Neuronal stem cell (in vitro differentiated cells): ENCODE measurements around the gene GGTLC2. TPM values are rescaled to one million over a fixed set of nuclear protein-coding genes. Genes with fewer than 3 reads are reported as not detected.

Source experiments
- DNase-seq: peaks from one replicate; pipeline ENCODE4 v3.0.0-alpha.2; 2013; ENCODE audit warnings: low spot score
- H2AFZ ChIP-seq: one replicate; pipeline ENCODE4 v1.6.1; 2013; ENCODE audit warnings: mild to moderate bottlenecking, low read length, inconsistent platforms
- H2AK5ac ChIP-seq: 2 replicates; pipeline ENCODE4 v1.6.1; 2013; ENCODE audit warnings: low read depth, mild to moderate bottlenecking, inconsistent platforms, low read length, moderate library complexity, mixed read lengths
- H2BK120ac ChIP-seq: 2 replicates; pipeline ENCODE4 v1.6.1; 2013; ENCODE audit warnings: low read depth, mild to moderate bottlenecking, inconsistent platforms, low read length, moderate library complexity, mixed read lengths
- H2BK12ac ChIP-seq: one replicate; pipeline ENCODE4 v1.6.1; 2013; ENCODE audit warnings: low read length, inconsistent platforms
- H2BK15ac ChIP-seq: 2 replicates; pipeline ENCODE4 v1.6.1; 2013; ENCODE audit warnings: mild to moderate bottlenecking, low read length, inconsistent platforms, mixed read lengths
- H2BK5ac ChIP-seq: one replicate; pipeline ENCODE4 v1.6.1; 2013; ENCODE audit warnings: inconsistent platforms, mild to moderate bottlenecking, low read length, moderate library complexity
- H3K14ac ChIP-seq: one replicate; pipeline ENCODE4 v1.6.1; 2013; ENCODE audit warnings: low read length, inconsistent platforms
- H3K18ac ChIP-seq: 2 replicates; pipeline ENCODE4 v1.6.1; 2013; ENCODE audit warnings: low read length, inconsistent platforms
- H3K23ac ChIP-seq: 2 replicates; pipeline ENCODE4 v1.6.1; 2013; ENCODE audit warnings: low read depth, mild to moderate bottlenecking, mixed read lengths, low read length, inconsistent platforms; ENCODE audit not compliant: poor library complexity
- H3K27ac ChIP-seq: replicated peaks from 3 replicates; pipeline ENCODE4 v1.5.1; 2013; ENCODE audit warnings: low read length, inconsistent platforms
- H3K27me3 ChIP-seq, 3 experiments: 2 replicates each; pipeline ENCODE4 v1.6.1; 2013; ENCODE audit warnings: low read length in 3 of 3, mild to moderate bottlenecking in 2 of 3, inconsistent platforms in 1 of 3, low read depth in 1 of 3, mixed read lengths in 1 of 3, moderate library complexity in 1 of 3; ENCODE audit not compliant: control insufficient read depth in 3 of 3, insufficient read depth in 3 of 3
- H3K36me3 ChIP-seq, 2 donors: replicated peaks in 1 of 2; 2 replicates each; pipeline ENCODE4 v1.6.1; 2013; ENCODE audit warnings: low read length in 2 of 2; ENCODE audit not compliant: control insufficient read depth in 2 of 2, insufficient read depth in 2 of 2
- H3K4ac ChIP-seq: 2 replicates; pipeline ENCODE4 v1.6.1; 2013; ENCODE audit warnings: inconsistent platforms, mild to moderate bottlenecking, low read length, moderate library complexity
- H3K4me1 ChIP-seq, 2 donors: 1 replicate in 1 of 2; 2 replicates in 1 of 2; pipeline ENCODE4 v1.6.1; 2013; ENCODE audit warnings: low read length in 2 of 2, low read depth in 1 of 2; ENCODE audit not compliant: control insufficient read depth in 2 of 2, insufficient read depth in 1 of 2
- H3K4me2 ChIP-seq: one replicate; pipeline ENCODE4 v1.6.1; 2013; ENCODE audit warnings: mild to moderate bottlenecking, low read length, inconsistent platforms; ENCODE audit not compliant: insufficient read depth, poor library complexity, severe bottlenecking
- H3K4me3 ChIP-seq, 2 donors: 2 replicates each; pipeline ENCODE4 v1.5.1; 2013; ENCODE audit warnings: low read length in 2 of 2, mild to moderate bottlenecking in 2 of 2, inconsistent platforms in 1 of 2, moderate library complexity in 1 of 2
- H3K79me1 ChIP-seq: one replicate; pipeline ENCODE4 v1.6.1; 2013; ENCODE audit warnings: low read depth, mild to moderate bottlenecking, inconsistent platforms, low read length, moderate library complexity
- H3K9ac ChIP-seq: one replicate; pipeline ENCODE4 v1.6.1; 2013; ENCODE audit warnings: mild to moderate bottlenecking, low read depth, low read length, inconsistent platforms; ENCODE audit not compliant: poor library complexity
- H3K9me3 ChIP-seq, 2 donors: replicated peaks in 1 of 2; 2 replicates each; pipeline versions ENCODE3 to v1.6.1; 2013; ENCODE audit warnings: low read length in 2 of 2, mild to moderate bottlenecking in 2 of 2, inconsistent platforms in 1 of 2, low read depth in 1 of 2, mixed read lengths in 1 of 2, moderate library complexity in 1 of 2; ENCODE audit not compliant: control insufficient read depth in 2 of 2, insufficient read depth in 1 of 2
- H4K8ac ChIP-seq: one replicate; pipeline ENCODE4 v1.6.1; 2013; ENCODE audit warnings: low read depth, mild to moderate bottlenecking, inconsistent platforms, low read length, moderate library complexity
- H4K91ac ChIP-seq: one replicate; pipeline ENCODE4 v1.6.1; 2013; ENCODE audit warnings: low read length, low read depth, mild to moderate bottlenecking, inconsistent platforms; ENCODE audit not compliant: poor library complexity
- WGBS, 2 donors: extraction: QIAGEN DNeasy Blood & Tissue Kit; methylation state at CpG; one replicate each; pipeline ENCODE4 v1.1.7; 2013; ENCODE audit warnings: missing lambda C conversion rate in 2 of 2, mixed read lengths in 1 of 2; ENCODE audit not compliant: insufficient read length in 2 of 2, insufficient replicate concordance in 1 of 2; ENCODE audit errors: extremely low coverage in 2 of 2; 5-methylcytosine and 5-hydroxymethylcytosine counted together
- small RNA-seq: library from polyadenylated mRNA; stranded (forward); fragments of <200 nt; extraction: miRNeasy Mini kit (QIAGEN cat#:217004); gene quantifications from one replicate; pipeline ENCODE3, GENCODE V24; 2013; ENCODE audit not compliant: insufficient read depth

The GGTLC2 gene

GRCh38 chr22:22694106-22694505 is 49.7 kb downstream of the GGTLC2 start:
- Histone ChIP-seq H2BK12ac (no peak overlapping the region), H2AFZ (no peak overlapping the region), H3K4me3 (no peak overlapping the region), H3K79me1 (no peaks in the 10 kb centered on the region), H3K14ac (no peak overlapping the region), H4K8ac (no peak overlapping the region), H3K4me1 (no peaks in the 10 kb centered on the region), H3K9ac (no peak overlapping the region), H3K4me2 (no peak overlapping the region), H3K9me3 (no peaks in the 10 kb centered on the region), H2BK120ac (no peak overlapping the region), H2BK5ac (no peak overlapping the region), H3K27ac (no peak overlapping the region), H3K4ac (no peak overlapping the region), H2AK5ac (no peak overlapping the region), H3K23ac (no peak overlapping the region), H3K36me3 (no peaks in the 10 kb centered on the region), H3K27me3 (peaks cover 0 to 3% (median 0%) of the 10 kb centered on the region in 3 experiments), H2BK15ac (no peak overlapping the region), H4K91ac (no peak overlapping the region), H3K18ac (no peak overlapping the region)
- WGBS, 2 donors, result no CpG with 5 or more reads among the region's 1 CpG
- DNase-seq, result no peak

GRCh38 chr22:22696104-22696503 is 51.7 kb downstream of the GGTLC2 start:
- no peak overlapping the region for H2BK120ac ChIP-seq
- no peak overlapping the region for H3K27ac ChIP-seq
- H2BK15ac ChIP-seq, result no peak overlapping the region
- H2AFZ ChIP-seq, result no peak overlapping the region
- no peak overlapping the region for H3K4ac ChIP-seq
- DNase-seq, result no peak
- H3K4me3 ChIP-seq, result no peak overlapping the region
- H3K14ac ChIP-seq, result no peak overlapping the region
- no peaks in the 10 kb centered on the region for H3K4me1 ChIP-seq
- H3K4me2 ChIP-seq, result no peak overlapping the region
- H3K18ac ChIP-seq, result no peak overlapping the region
- H4K8ac ChIP-seq, result no peak overlapping the region
- peaks cover 0 to 3% (median 0%) of the 10 kb centered on the region in 3 experiments for H3K27me3 ChIP-seq
- H3K9ac ChIP-seq, result no peak overlapping the region
- H2BK5ac ChIP-seq, result no peak overlapping the region
- H2BK12ac ChIP-seq, result no peak overlapping the region
- H3K23ac ChIP-seq, result no peak overlapping the region
- H2AK5ac ChIP-seq, result no peak overlapping the region
- no peaks in the 10 kb centered on the region for H3K36me3 ChIP-seq
- no peaks in the 10 kb centered on the region for H3K79me1 ChIP-seq
- H3K9me3 ChIP-seq, result no peaks in the 10 kb centered on the region
- whole genome bisulfite sequencing, 2 donors, result no CpG with 5 or more reads among the region's 5 CpGs
- no peak overlapping the region for H4K91ac ChIP-seq

Small RNA genes lying within 50 kb of the gene (small RNA-seq; reads per million reads assigned to genes)
- gene AC244250.2, result not detected
- not detected for gene IGLV3-29
- gene IGLVVI-25-1, result not detected
